Tibial nerve (tissue), 4 donors: ENCODE results near the gene MARS2. TPM values are rescaled to one million over a fixed set of nuclear protein-coding genes. Genes with fewer than 3 reads are reported as not detected.

ENCODE experiments used
- DNase-seq, 2 donors: peaks; one replicate each; pipeline ENCODE4 v3.0.0-alpha.2; 2019; ENCODE audit warnings: low spot score in 2 of 2
- H3K27ac ChIP-seq, 4 donors: fragments of 200-600 bp; sonication (generic) in 3 of 4; one replicate each; pipeline ENCODE4 v1.5.1; 2017 to 2019; ENCODE audit warnings: mild to moderate bottlenecking in 1 of 4
- H3K27me3 ChIP-seq, 2 donors: fragments of 200-600 bp; sonication (generic) in 1 of 2; one replicate each; pipeline versions ENCODE4 v1.5.1 to v1.6.0; 2017 to 2019
- H3K36me3 ChIP-seq, 3 donors: fragments of 200-600 bp; sonication (generic); one replicate each; pipeline ENCODE4 v1.5.1; 2018 to 2019
- H3K4me1 ChIP-seq, 4 donors: fragments of 200-600 bp; sonication (generic) in 3 of 4; one replicate each; pipeline ENCODE4 v1.5.1; 2017 to 2019
- H3K4me3 ChIP-seq, 4 donors: fragments of 200-600 bp; sonication (generic) in 3 of 4; one replicate each; pipeline ENCODE4 v1.5.1; 2017 to 2019; ENCODE audit warnings: mild to moderate bottlenecking in 1 of 4, moderate library complexity in 1 of 4
- H3K9me3 ChIP-seq, 4 donors: fragments of 200-600 bp; sonication (generic) in 3 of 4; one replicate each; pipeline ENCODE4 v1.5.1; 2017 to 2019
- EP300 ChIP-seq, 2 donors: sonication (generic); formaldehyde crosslinking; IDR thresholded peaks; one replicate each; pipeline ENCODE4 v1.6.1; 2017; ENCODE audit warnings: antibody characterized with exemption in 2 of 2, mild to moderate bottlenecking in 1 of 2
- POLR2A ChIP-seq, 2 donors: fragments of 450-650 bp; IDR thresholded peaks; one replicate each; pipeline ENCODE4 v1.6.1; 2017; ENCODE audit warnings: antibody characterized with exemption in 2 of 2, mild to moderate bottlenecking in 2 of 2, moderate library complexity in 2 of 2
- WGBS, 2 donors: methylation state at CpG; one replicate each; pipeline ENCODE4 v1.1.5; 2018; 5-methylcytosine and 5-hydroxymethylcytosine counted together
- total RNA-seq, 4 donors: library from RNA; depleted of rRNA; stranded (reverse); fragments of >200 nt; gene quantifications; one replicate each; pipeline ENCODE4 v1.1.0, GENCODE V29; 2016
- TF ChIP-seq, protein P1 (sequence below), 5 experiments: fragments of 200-600 bp in 3 of 5; fragments of 450-650 bp in 2 of 5; sonication (generic) in 3 of 5; IDR thresholded peaks; one replicate each; pipeline ENCODE4 v1.5.1; 2016 to 2019; ENCODE audit warnings: antibody characterized with exemption in 5 of 5, mild to moderate bottlenecking in 3 of 5, moderate library complexity in 2 of 5

The MARS2 gene
- total RNA-seq, 4 donors from 2014 or later, result 5.7 to 8.0 (median 6.9) TPM

DNA sequence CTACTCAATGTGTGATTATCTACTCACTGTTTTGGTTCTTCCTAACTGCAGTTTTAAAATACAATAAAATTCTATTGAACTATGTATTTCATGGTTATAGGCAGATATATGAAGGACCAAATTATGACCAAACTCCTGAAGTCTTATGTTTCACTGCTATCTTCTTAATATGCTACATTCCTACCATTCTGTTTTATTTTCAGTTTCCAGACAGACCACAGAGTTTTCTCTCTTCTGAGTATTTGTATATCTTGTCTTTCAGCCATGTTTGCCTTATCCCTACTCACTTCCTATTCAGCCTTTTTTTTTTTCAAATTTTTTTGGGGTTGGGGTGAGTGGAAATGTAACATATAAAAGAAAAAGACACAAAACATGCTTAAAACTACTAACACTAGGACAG lies 36.1 kb upstream of the MARS2 start:
- no peak overlapping the region for H3K4me3 ChIP-seq

DNA sequence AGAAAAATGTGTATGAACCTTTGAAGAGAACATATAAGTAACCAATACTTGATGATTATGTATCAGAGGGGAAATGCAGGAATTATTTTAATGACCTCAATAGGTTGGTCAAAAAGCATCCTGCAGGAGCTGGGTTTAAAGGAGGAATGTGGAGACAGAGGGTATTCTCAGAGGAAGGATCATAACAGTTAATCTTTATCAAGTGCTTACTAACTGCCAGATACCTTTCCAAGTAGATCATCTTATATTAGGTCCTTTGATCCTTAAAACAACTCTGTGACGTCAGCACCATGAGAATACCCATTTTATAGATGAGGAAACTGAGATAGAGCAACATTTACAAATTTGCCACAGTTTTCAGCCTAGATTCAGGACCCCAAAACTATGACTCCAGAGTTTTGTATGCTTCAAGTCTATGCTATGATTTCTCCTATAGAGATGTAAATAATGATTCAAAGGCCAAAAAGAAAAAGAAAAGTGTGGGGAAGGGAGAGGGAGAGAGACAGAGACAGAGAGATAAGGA lies 32.7 kb upstream of the MARS2 start:
- Histone ChIP-seq H3K27ac (no peak overlapping the region), H3K4me3 (peak overlapping the region in 1 of 4 donors; percentile 56), H3K36me3 (peaks cover 0 to 41% (median 0%) of the 10 kb centered on the region in 3 donors), H3K9me3 (peaks cover 0 to 27% (median under 1%) of the 10 kb centered on the region in 4 donors), H3K4me1 (peaks cover 0 to 32% (median 10%) of the 10 kb centered on the region in 4 donors), H3K27me3 (no peaks in the 10 kb centered on the region)
- TF ChIP-seq POLR2A (IDR thresholded peaks at IDR 0.05) (no peak), EP300 (IDR thresholded peaks at IDR 0.05) (no peak)
- TF ChIP-seq, protein P1, sequence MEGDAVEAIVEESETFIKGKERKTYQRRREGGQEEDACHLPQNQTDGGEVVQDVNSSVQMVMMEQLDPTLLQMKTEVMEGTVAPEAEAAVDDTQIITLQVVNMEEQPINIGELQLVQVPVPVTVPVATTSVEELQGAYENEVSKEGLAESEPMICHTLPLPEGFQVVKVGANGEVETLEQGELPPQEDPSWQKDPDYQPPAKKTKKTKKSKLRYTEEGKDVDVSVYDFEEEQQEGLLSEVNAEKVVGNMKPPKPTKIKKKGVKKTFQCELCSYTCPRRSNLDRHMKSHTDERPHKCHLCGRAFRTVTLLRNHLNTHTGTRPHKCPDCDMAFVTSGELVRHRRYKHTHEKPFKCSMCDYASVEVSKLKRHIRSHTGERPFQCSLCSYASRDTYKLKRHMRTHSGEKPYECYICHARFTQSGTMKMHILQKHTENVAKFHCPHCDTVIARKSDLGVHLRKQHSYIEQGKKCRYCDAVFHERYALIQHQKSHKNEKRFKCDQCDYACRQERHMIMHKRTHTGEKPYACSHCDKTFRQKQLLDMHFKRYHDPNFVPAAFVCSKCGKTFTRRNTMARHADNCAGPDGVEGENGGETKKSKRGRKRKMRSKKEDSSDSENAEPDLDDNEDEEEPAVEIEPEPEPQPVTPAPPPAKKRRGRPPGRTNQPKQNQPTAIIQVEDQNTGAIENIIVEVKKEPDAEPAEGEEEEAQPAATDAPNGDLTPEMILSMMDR (IDR thresholded peaks at IDR 0.05), result no peak
- WGBS, 2 donors, result 22 to 41% methylated on average over 1 of the region's 1 CpG
- DNase-seq, result no peak

More for the DNA sequence above, 36.1 kb upstream of the MARS2 start:
- H3K27me3 ChIP-seq, result no peaks in the 10 kb centered on the region
- TF ChIP-seq, protein P1 (IDR thresholded peaks at IDR 0.05), result no peak
- TF ChIP-seq EP300 (IDR thresholded peaks at IDR 0.05) (no peak), POLR2A (IDR thresholded peaks at IDR 0.05) (no peak)
- peaks cover 0 to 19% (median 6%) of the 10 kb centered on the region in 4 donors for H3K4me1 ChIP-seq
- no peak overlapping the region for H3K27ac ChIP-seq
- H3K36me3 ChIP-seq, result peaks cover 0 to 56% (median 0%) of the 10 kb centered on the region in 3 donors
- DNase-seq, result no peak
- H3K9me3 ChIP-seq, result peaks cover 0 to 58% (median 13%) of the 10 kb centered on the region in 4 donors

DNA sequence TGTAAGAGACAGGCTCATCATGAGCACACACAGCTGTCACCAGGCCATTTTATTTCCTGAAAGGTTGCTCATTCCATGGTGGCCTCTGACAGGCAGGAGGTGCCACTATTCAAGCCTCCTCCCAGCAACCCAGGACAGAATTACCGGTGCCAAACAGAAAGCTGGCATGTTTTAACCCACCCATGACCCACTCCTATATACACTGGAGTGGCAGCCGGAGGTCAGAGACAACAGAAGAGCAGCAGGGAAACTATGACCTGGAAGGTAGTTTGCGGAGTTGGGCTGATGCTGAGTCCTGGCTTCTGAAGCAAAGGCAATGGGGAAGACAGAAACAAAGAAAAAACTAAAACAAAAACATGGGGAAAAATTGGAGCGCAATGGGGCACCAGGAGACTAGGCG lies 32.1 kb upstream of the MARS2 start:
- peaks cover 0 to 38% (median 10%) of the 10 kb centered on the region in 4 donors for H3K4me1 ChIP-seq
- no peak for DNase-seq
- peak overlapping the region; percentile 7 to 56 (median 30) for H3K4me3 ChIP-seq
- peaks cover 0 to 20% (median 0%) of the 10 kb centered on the region in 4 donors for H3K9me3 ChIP-seq
- WGBS, 2 donors, result 34 to 38% methylated on average over 5 of the region's 5 CpGs
- peak overlapping the region; percentile 42 to 94 (median 70) for H3K27ac ChIP-seq
- TF ChIP-seq, protein P1 (IDR thresholded peaks at IDR 0.05), result no peak
- TF ChIP-seq EP300 (IDR thresholded peaks at IDR 0.05) (no peak), POLR2A (IDR thresholded peaks at IDR 0.05) (no peak)
- no peaks in the 10 kb centered on the region for H3K27me3 ChIP-seq
- peaks cover 0 to 35% (median 0%) of the 10 kb centered on the region in 3 donors for H3K36me3 ChIP-seq

DNA sequence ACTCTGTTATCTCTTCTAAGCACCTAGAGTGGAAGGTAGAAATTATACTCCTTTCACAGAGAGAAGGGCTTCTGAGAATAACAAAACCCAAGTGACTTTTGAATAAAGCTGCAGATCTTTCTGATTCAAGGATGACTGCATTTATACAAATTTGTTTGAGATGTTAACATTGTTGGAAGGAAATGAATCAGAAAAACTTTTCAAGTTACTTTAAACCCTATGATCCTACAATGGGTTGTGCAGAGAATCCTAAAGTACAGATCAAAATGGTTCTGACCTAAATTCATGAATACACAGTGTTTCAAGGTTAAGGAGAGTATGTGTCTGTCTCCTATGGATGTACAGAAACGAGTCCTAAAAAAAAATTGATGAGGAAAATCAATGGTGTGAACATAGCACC lies 31.6 kb upstream of the MARS2 start:
- TF ChIP-seq EP300 (IDR thresholded peaks at IDR 0.05), result no peak
- TF ChIP-seq, protein P1 (IDR thresholded peaks at IDR 0.05), result no peak
- no peak for DNase-seq
- Histone ChIP-seq H3K36me3 (peaks cover 0 to 30% (median 0%) of the 10 kb centered on the region in 3 donors), H3K4me3 (peak overlapping the region; percentile 7 to 56 (median 30)), H3K4me1 (peaks cover 0 to 38% (median 10%) of the 10 kb centered on the region in 4 donors), H3K27ac (peak overlapping the region; percentile 42 to 94 (median 70)), H3K9me3 (peaks cover 0 to 15% (median 0%) of the 10 kb centered on the region in 4 donors), H3K27me3 (no peaks in the 10 kb centered on the region)
- 10 to 22% methylated on average over 1 of the region's 1 CpG for WGBS, 2 donors

DNA sequence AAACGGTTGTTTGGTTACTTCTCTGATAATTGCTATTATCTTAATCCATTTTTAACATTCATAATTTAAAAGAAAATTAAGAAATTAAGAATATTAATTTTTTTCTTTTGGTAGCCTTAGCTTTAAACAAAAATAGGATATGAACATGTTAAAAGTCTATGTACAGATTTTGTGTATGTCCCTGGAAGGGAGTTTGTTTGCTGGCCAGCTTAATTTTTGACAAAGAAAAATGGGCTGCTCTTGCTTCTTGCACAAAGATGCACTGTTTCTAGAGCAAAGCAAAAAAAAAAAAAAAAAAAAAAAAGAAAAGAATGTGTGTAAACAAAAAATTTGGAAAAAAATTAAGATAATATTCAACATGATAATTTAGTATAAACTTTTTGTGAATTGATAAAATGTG lies 31.1 kb upstream of the MARS2 start:
- Histone ChIP-seq H3K9me3 (peaks cover 0 to 12% (median 0%) of the 10 kb centered on the region in 4 donors), H3K4me3 (peak overlapping the region; percentile 32 to 56 (median 38)), H3K4me1 (peaks cover 0 to 38% (median 10%) of the 10 kb centered on the region in 4 donors), H3K27me3 (no peaks in the 10 kb centered on the region), H3K36me3 (peaks cover 0 to 25% (median 0%) of the 10 kb centered on the region in 3 donors), H3K27ac (peak overlapping the region; percentile 48 to 94 (median 91))
- no peak for DNase-seq
- WGBS, 2 donors, result 22 to 23% methylated on average over 1 of the region's 1 CpG
- TF ChIP-seq, protein P1 (IDR thresholded peaks at IDR 0.05), result no peak
- TF ChIP-seq EP300 (IDR thresholded peaks at IDR 0.05) (no peak), POLR2A (IDR thresholded peaks at IDR 0.05) (no peak)
